ENCODE measurements around the gene VPS13D. TPM values are rescaled to one million over a fixed set of nuclear protein-coding genes. Genes with fewer than 3 reads are reported as not detected.

Gene VPS13D
- total and polyA plus RNA-seq, 2 of the 4 experiments (the other 2 are of a cell fraction), result 9.0 to 16.3 TPM

GRCh38 chr1:12412439-12412838, 182.6 kb downstream of the VPS13D start:
- no peak for TF ChIP-seq USF2 (IDR thresholded peaks at IDR 0.05; ENCODE audit: low read depth, low read length)
- TF ChIP-seq NFE2L2 (IDR thresholded peaks at IDR 0.05; ENCODE audit: low read depth, low read length), result no peak
- TF ChIP-seq RCOR1 (IDR thresholded peaks at IDR 0.05; ENCODE audit: insufficient replicate concordance, low read length), result no peak
- no peak for TF ChIP-seq RFX5 (IDR thresholded peaks at IDR 0.05; ENCODE audit: low read depth, low read length)
- no peak for TF ChIP-seq MAZ (IDR thresholded peaks at IDR 0.05; ENCODE audit: borderline replicate concordance, low read depth, low read length)
- TF ChIP-seq SMC3 (IDR thresholded peaks at IDR 0.05; ENCODE audit: low read depth, low read length), result no peak
- TF ChIP-seq ELK1 (IDR thresholded peaks at IDR 0.05; ENCODE audit: borderline replicate concordance, low read depth, low read length), result no peak
- TF ChIP-seq RAD21 (IDR thresholded peaks at IDR 0.05; ENCODE audit: low read length), result no peak
- no peak for TF ChIP-seq FOS (IDR thresholded peaks at IDR 0.05; ENCODE audit: low read depth, low read length)
- no peak for TF ChIP-seq CEBPB (IDR thresholded peaks at IDR 0.05; ENCODE audit: low read depth, low read length)
- no peak for TF ChIP-seq CHD1 (IDR thresholded peaks at IDR 0.05; ENCODE audit: low read depth, low read length)
- no peak for TF ChIP-seq MXI1 (IDR thresholded peaks at IDR 0.05; ENCODE audit: borderline replicate concordance, low read depth, low read length)
- no peak for TF ChIP-seq BHLHE40 (IDR thresholded peaks at IDR 0.05; ENCODE audit: low read depth, low read length)
- no peak for TF ChIP-seq CTCF (conservative IDR thresholded peaks at IDR 0.05; ENCODE audit: low read depth, low read length)
- intact Hi-C loops (cut with micrococcal nuclease), result no loop called here
- dilution Hi-C loops (cut with HindIII; ENCODE audit: low sequenced_read_pairs, unreplicated experiment), result no loop called here
- H2BK15ac ChIP-seq (ENCODE audit: low read depth, low read length), result no peak overlapping the region
- H3K56ac ChIP-seq (ENCODE audit: extremely low read depth, insufficient read depth, low read length), result no peak overlapping the region
- no peak overlapping the region for H2AK5ac ChIP-seq (ENCODE audit: low read depth, low read length)
- H3K79me1 ChIP-seq (ENCODE audit: low read depth in 1 of 2, low read length in 2 of 2), result peaks cover 0 to 3% of the 10 kb centered on the region in 2 experiments; a peak in 1 of 4 replicates
- H4K5ac ChIP-seq (ENCODE audit: low read depth, low read length), result no peak overlapping the region
- no peak overlapping the region for H2BK20ac ChIP-seq (ENCODE audit: low read depth, low read length)
- no CpG with 5 or more reads among the region's 5 CpGs for WGBS, 2 experiments (ENCODE audit: extremely low coverage in 2 of 2, insufficient read length in 1 of 2)
- no peak overlapping the region for H3K14ac ChIP-seq (replicated peaks; ENCODE audit: low read depth, low read length)
- H3K4me1 ChIP-seq (ENCODE audit: control insufficient read depth, insufficient read depth, low read length), result peaks cover 5% of the 10 kb centered on the region
- POLR2A ChIA-PET (ENCODE audit: unreplicated experiment), result no interaction called here
- ATAC-seq (ENCODE audit: low read depth) (no peak), DNase-seq (no peak)
- H2BK5ac ChIP-seq (ENCODE audit: low read depth, low read length, poor library complexity, severe bottlenecking), result no peak overlapping the region
- no peaks in the 10 kb centered on the region for H4K20me1 ChIP-seq (ENCODE audit: insufficient read depth, low read length)
- in situ Hi-C loops (cut with MboI; ENCODE audit: low sequenced_read_pairs), result loop anchor here (25.0 kb wide), 1 partner anchor 200 kb away; the partner anchor contains the start of gene DHRS3
- peaks cover 11% of the 10 kb centered on the region for H3K9me1 ChIP-seq (ENCODE audit: insufficient read depth, low read length)
- H4K91ac ChIP-seq (ENCODE audit: insufficient read depth, low read depth, low read length), result no peak overlapping the region
- no peaks in the 10 kb centered on the region for H3K27me3 ChIP-seq (ENCODE audit: control insufficient read depth, insufficient read depth, low read length)
- H3K18ac ChIP-seq (ENCODE audit: low read depth, low read length), result no peak overlapping the region
- H3K9ac ChIP-seq (ENCODE audit: low read depth, low read length), result no peak overlapping the region
- H3K23ac ChIP-seq (ENCODE audit: low read depth, low read length), result no peak overlapping the region
- H3K4me2 ChIP-seq (ENCODE audit: low read depth, low read length), result no peak overlapping the region
- no peak overlapping the region for H4K8ac ChIP-seq (ENCODE audit: low read depth in 2 of 2, low read length in 2 of 2)
- H3K4me3 ChIP-seq (ENCODE audit: insufficient read depth, low read depth, low read length), result no peak overlapping the region
- no peak overlapping the region for H2BK120ac ChIP-seq (ENCODE audit: low read depth, low read length)
- H3K36me3 ChIP-seq (ENCODE audit: control insufficient read depth, insufficient read depth, low read length), result peaks cover 9% of the 10 kb centered on the region
- H2AFZ ChIP-seq (replicated peaks; ENCODE audit: low read length, poor library complexity), result no peak overlapping the region
- no peak overlapping the region for H3K27ac ChIP-seq (ENCODE audit: insufficient read depth, low read length)
- no peaks in the 10 kb centered on the region; the same call in 1 of the 2 replicates for H3K9me3 ChIP-seq (ENCODE audit: control insufficient read depth, insufficient read depth, low read length)
- no peak overlapping the region for H3K4ac ChIP-seq (ENCODE audit: low read depth, low read length)
- H2AK9ac ChIP-seq (replicated peaks; ENCODE audit: low read depth, low read length, poor library complexity), result no peak overlapping the region
- CTCF ChIA-PET, result interaction anchor here (1.8 kb wide), 1 partner anchor 13 kb away, joined by 5 read pairs; no protein-coding TSS in a partner anchor
- BruUV-seq (replicated peaks), result no TSS peak
